PC-3 (cell line): ENCODE data around the gene ALDH16A1.

Source experiments
- CTCF ChIP-seq: fragments of 300-600 bp; sonication (generic); conservative IDR thresholded peaks from 2 replicates; pipeline ENCODE4 v1.5.1; 2017; ENCODE audit warnings: antibody characterized with exemption, low read depth, mild to moderate bottlenecking, low read length
- EZH2phosphoT487 ChIP-seq: fragments of 300-600 bp; sonication (generic); IDR thresholded peaks from 2 replicates; pipeline ENCODE4 v1.6.1; 2018; ENCODE audit warnings: mild to moderate bottlenecking, antibody characterized with exemption, low read length, borderline replicate concordance

- TF ChIP-seq CTCF (no peak), EZH2phosphoT487 (no peak)
Measured at GRCh38 chr19:49415102-49415809, 37.8 kb upstream of the ALDH16A1 start.
